GM12892 (cell line): Measurements from ENCODE around the gene HSD3B1.

ENCODE experiments used
- POLR2A ChIP-seq: IDR thresholded peaks from 2 replicates; pipeline ENCODE4 v1.6.1; 2011; ENCODE audit warnings: low read depth, low read length, control low read depth
- POLR2AphosphoS5 ChIP-seq: IDR thresholded peaks from 2 replicates; pipeline ENCODE4 v1.6.1; 2011; ENCODE audit warnings: low read depth, low read length, control low read depth
- TAF1 ChIP-seq: IDR thresholded peaks from 2 replicates; pipeline ENCODE4 v1.6.1; 2011; ENCODE audit warnings: low read depth, mild to moderate bottlenecking, control low read depth, low read length, borderline replicate concordance

DNA sequence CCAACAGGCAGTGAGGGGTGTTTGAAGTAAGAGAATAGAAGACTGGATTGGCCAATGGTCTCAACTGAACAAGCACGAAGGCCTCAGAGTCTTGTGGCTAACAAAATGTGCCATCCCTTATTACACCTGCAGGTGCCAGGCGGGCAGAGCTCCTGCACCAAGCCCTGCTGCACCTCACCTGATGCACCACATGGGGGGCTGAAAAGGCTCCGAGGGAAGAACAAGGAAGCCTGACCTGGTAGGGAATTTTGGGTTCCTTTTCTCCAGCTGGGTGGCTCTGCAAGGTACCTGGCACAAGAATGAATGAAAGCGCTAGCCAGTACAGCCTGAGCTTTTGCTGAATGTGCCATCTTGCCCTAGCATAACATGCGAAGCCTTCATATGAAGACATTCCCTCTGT lies 9.7 kb downstream of the HSD3B1 start:
- no peak for TF ChIP-seq TAF1
- no peak for TF ChIP-seq POLR2A
- no peak for TF ChIP-seq POLR2AphosphoS5
